Activated CD8-positive, alpha-beta memory T cell treated with anti-CD3 and anti-CD28 coated beads for 48 hours (primary cell): Measurements from ENCODE around the gene URB2.
"Not testable (repeated sequence)": the region's sequence is repeated elsewhere in the genome, so short reads cannot be mapped to it uniquely, and the experiment has no call there.

Experiments used
- DNase-seq, 3 experiments: peaks; one replicate each; pipeline ENCODE4 v3.0.0-alpha.2; 2020; ENCODE audit warnings: low read depth in 2 of 3, low spot score in 2 of 3

The URB2 gene

GRCh38 chr1:229613938-229614337, 12.1 kb upstream of the URB2 start:
- no peak for DNase-seq

GRCh38 chr1:229614701-229615100, 11.3 kb upstream of the URB2 start:
- DNase-seq, result no peak

- DNase-seq, result no peak
These were observed 8.5 kb upstream of the URB2 start for GRCh38 chr1:229617351-229618100.

DNA sequence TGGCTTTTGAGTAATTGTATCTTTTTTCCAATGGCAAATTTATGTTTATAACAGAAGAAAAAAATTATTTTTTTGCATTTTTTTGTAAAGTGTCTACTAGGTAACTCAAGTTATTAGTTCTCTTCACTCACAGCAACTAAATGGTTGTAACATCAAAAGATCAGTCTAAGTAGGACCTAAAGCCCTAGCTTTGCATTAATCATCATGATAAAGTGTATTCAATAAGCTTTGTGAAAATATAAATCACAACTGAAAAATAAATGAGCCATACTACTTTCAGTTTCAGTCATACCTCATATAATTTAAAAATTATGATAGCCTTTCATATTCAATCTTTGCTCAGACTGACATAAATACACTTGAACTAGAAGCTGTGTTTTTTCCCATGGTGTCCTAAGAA, 7.0 kb upstream of the URB2 start:
- DNase-seq, result no peak

- no peak for DNase-seq
These were observed 6.4 kb upstream of the URB2 start for GRCh38 chr1:229619614-229620013.

- no peak for DNase-seq
These were observed 5.2 kb upstream of the URB2 start for GRCh38 chr1:229620876-229621275.

GRCh38 chr1:229621663-229622062, 4.4 kb upstream of the URB2 start:
- DNase-seq, result no peak

DNA sequence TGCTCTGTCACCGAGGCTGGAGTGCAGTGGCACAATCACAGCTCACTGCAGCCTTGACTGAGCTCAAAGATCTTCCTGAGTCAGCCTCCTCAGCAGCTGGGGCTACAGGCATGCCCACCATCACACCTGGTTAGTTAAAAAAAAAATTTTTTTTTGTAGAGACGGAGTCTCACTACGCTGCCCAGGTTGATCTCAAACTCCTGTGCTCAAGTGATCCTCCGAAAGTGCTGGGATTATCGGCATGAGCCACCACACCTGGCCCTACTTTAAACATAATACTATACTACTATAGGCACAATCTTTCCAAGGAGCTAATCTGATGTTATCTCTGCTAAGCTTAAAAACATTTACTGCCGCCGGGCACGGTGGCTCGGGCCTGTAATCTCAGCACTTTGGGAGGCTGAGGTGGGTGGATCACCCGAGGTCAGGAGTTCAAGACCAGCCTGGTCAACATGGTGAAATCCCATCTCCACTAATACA, 3.4 kb upstream of the URB2 start:
- DNase-seq, result not testable (repeated sequence)

GRCh38 chr1:229623225-229623624, 2.8 kb upstream of the URB2 start:
- DNase-seq, result no peak

DNA sequence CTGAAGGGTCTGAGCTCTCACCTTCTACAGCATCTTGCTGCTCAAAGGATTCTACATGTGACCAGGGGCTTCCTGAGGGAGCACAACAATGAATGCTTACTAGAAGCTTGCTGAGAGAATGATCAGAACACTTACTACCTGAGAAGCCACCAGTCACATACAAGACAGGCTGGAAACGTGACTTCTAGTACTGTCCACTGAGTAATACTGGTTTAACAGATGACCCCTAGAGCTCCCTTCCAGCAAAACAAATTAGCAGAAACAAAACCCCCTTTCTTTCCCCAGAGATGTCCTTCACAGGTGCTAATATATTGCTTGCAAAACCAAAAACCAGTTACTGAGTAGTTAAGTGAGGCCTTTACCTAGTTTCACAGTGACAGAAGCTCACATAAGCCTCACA, 2.2 kb upstream of the URB2 start:
- DNase-seq, result no peak

- no peak for DNase-seq
These were observed 1.5 kb upstream of the URB2 start for GRCh38 chr1:229624521-229625070.

- peak; percentile 30 to 38 (median 36) for DNase-seq
These were observed 754 bp upstream of the URB2 start for GRCh38 chr1:229625071-229625914.

DNA sequence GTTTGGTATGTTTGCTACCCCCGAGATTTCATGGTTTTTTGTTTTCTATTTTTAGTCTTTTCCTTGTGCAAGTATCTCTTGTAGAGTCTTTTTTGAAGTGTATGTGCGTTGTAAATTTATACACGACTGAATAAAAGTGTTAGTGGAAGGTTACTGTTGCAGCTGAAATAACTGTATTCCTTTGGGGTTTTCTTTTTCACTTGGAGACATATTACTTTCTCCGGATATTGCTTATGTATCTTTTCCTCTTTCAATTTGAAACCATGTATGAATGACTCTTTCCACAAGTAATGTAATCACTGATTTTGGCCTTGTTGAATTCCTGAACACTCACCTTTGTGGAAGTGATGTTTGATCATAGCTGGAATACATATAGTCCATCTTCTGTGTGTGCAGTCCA, 956 bp downstream of the URB2 start:
- DNase-seq, result no peak

- no peak for DNase-seq
These were observed 3.2 kb downstream of the URB2 start for GRCh38 chr1:229629261-229629660.

DNA sequence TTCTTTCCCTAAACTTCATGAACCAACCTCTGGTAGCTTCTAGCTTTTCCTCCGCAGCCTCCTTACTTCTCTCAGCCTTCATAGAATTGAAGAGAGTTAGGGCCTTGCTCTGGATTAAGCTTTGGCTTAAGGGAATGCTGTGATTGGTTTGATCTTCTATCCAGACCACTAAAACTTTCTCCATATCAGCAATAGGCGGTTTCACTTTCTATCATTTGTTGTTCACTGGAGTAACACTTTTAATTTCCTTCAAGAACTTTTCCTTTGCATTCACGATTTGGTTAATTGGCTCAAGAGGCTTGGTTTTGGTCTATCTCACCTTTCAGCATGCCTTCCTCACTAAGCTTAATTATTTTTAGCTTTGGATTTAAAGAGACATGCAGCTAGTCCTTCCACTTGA, 5.1 kb downstream of the URB2 start:
- DNase-seq, result no peak

DNA sequence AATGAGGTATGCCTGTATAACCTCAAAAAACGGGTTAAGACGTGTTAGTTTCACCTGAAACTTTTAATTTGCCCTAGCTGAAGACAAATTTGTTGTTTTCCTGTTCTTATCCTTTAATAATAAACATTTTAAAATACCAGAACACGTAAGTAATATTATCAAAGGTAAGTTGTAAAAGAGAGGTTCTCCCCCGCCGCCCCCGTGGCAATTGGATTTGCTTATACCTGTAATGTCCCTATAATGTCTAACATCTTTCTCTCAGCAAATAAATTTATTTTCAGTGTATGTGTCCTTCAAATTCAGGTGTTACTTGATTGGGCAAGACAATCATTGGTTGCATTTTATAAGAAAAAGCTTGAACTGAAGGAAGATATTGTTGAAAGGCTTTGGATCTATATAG, 5.9 kb downstream of the URB2 start:
- DNase-seq, result no peak

DNA sequence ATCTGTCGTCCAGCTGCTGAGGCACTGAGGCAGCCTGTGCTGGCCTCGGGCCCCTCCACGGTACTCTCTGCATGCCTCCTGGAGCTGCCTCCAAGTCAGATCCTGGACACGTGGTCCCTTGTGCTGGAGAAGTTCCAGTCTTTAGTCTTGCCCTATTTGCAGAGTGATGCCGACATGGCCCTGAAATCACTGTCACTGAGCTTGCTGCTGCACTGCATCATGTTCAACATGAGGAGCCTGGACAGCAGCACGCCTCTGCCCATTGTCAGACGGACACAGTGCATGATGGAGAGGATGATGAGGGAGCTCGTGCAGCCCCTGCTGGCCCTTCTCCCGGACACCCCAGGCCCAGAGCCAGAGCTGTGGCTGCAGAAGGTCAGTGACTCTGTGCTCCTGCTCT, 10.0 kb downstream of the URB2 start:
- no peak for DNase-seq

DNA sequence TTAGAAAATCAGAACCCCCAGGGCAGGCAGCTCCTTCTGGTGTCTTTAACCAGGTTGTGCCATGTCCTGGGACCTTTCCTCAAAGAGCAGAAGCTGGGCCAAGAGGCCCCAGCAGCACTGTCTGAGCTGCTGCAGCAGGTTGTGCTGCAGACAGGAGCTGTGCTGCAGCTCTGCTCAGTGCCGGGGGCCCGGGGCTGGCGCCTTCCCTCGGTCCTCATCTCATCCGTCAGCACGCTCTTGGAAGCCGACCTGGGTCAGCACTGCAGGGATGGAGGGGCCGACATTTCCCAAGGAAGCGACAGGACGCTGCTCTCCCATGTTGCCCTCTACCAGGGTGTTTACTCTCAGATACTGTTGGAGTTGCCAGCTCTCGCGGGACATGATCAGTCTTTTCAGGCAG, 11.7 kb downstream of the URB2 start:
- DNase-seq, result no peak

DNA sequence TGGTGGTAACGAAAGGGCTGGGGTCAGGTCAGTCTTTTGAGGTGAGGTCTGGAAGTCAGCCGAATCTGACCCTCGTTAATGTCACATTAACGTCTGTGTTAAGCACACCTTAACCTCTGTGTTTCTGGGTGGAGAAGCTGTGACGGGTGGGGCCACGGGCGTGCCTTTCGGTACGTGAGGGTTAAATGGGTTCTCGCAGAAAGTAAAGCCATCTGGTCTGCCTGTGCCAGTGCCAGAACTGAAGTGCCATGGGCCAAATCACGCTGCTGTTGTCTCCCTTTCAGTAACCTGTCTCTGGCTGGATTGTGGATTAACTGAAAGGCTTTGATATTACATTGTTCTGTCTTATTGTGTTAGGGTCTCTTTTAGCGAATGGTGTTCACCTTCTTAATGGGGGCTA, 14.4 kb downstream of the URB2 start:
- no peak for DNase-seq

DNA sequence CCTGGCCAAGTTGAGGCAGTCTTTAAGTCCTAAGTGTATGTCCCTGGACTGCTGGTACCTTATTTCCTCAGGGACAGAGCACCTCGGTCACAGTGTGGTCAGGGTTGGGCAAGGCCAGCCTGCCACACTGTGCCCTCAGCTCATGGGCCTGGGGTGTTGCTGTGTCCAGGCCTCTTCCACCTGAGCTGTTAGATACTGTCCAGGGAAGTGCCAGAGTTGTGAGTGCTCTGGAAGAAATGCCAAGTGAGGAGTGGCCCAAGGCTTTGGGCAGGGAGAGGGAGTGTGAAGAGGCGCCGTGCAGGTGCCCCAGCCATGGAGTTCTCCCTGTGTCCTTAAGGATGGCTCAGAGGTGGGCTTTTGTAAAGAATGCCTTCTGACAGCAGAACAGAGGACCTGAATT, 15.3 kb downstream of the URB2 start:
- no peak for DNase-seq

GRCh38 chr1:229642376-229642775, 16.3 kb downstream of the URB2 start:
- DNase-seq, result no peak

DNA sequence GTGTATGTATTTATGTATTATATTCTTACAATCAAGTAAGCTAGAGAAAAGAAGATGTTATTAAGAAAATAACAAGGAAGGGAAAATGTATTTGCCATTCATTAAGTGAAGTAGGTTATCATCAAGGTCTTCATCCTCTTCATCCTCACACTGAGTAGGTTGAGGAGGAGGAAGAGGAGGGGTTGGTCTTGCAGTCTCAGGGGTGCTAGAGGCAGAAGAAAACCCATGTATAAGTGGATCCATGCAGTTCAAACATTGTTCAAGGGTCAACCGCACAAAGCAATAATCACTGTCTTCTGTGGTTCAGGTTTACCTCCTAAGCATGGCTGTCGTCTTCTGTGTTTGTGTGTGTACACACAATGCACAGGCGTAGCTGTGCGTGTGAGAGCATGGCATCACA, 16.9 kb downstream of the URB2 start:
- no peak for DNase-seq
